NT2/D1 (cell line): Measurements from ENCODE around the gene ARHGEF33.
"Not testable (repeated sequence)": the region's sequence is repeated elsewhere in the genome, so short reads cannot be mapped to it uniquely, and the experiment has no call there.

ENCODE experiments used
- SUZ12 ChIP-seq: IDR thresholded peaks from 2 replicates; pipeline ENCODE4 v1.6.1; 2011; ENCODE audit not compliant: insufficient read length, insufficient read depth; ENCODE audit errors: extremely low read depth
- YY1 ChIP-seq: IDR thresholded peaks from 2 replicates; pipeline ENCODE4 v1.6.1; 2011; ENCODE audit not compliant: insufficient read length, insufficient read depth
- ZNF274 ChIP-seq: IDR thresholded peaks from 2 replicates; pipeline ENCODE4 v1.6.1; 2011; ENCODE audit warnings: mild to moderate bottlenecking, low read depth, low read length

GRCh38 chr2:38936516-38936915 is 46.8 kb downstream of the ARHGEF33 start:
- not testable (repeated sequence) for TF ChIP-seq ZNF274, YY1, SUZ12
